ENCODE results near the gene GPR135.

GPR135 gene, protein sequence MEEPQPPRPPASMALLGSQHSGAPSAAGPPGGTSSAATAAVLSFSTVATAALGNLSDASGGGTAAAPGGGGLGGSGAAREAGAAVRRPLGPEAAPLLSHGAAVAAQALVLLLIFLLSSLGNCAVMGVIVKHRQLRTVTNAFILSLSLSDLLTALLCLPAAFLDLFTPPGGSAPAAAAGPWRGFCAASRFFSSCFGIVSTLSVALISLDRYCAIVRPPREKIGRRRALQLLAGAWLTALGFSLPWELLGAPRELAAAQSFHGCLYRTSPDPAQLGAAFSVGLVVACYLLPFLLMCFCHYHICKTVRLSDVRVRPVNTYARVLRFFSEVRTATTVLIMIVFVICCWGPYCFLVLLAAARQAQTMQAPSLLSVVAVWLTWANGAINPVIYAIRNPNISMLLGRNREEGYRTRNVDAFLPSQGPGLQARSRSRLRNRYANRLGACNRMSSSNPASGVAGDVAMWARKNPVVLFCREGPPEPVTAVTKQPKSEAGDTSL

DNA sequence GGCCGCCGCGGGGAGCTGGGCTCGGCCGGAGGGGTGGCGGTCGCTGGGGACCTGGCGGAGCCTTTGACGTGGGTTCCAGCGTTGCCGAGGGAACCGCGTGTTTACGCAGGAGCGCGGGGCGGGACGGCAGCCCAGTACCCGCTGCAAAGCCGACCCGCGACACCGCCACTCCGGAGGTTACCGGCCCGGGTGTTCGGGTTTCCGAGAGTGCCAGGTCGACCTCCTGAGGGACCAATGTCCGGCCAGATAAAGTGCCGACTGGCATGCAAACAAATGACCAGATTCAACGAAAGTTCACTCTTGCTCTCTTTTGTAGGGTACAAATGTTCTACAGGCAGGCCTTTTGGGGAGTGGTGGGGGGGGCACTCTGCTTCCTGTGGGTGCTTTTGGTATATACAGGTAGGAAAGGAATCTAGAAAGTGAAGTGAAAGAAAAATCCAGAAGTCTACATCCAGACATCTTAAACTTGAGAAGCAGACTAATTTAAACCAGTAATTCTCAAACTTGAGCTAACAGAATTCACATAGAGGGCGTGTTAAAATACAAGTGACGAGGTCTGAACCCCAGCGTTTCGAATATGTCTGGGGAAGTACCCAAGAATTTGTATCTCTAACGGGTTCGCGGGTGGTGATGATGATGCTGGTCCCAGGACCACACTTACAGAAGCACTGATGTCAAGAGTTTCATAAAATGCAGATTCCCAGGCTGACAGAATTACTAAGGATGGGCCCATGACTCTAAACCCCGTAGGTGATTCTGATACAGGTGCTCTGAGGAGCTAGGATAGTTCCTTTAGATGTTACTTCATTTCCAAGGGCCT lies at the start of gene GPR135:
Gene GPR135 (minus strand): TSS at position 65 of the 820 bp plus-strand sequence. CDS start 154 bp downstream, outside the sequence.
- DNase-seq (ENCODE audit: low read depth in 2 of 2), result no peak

DNA sequence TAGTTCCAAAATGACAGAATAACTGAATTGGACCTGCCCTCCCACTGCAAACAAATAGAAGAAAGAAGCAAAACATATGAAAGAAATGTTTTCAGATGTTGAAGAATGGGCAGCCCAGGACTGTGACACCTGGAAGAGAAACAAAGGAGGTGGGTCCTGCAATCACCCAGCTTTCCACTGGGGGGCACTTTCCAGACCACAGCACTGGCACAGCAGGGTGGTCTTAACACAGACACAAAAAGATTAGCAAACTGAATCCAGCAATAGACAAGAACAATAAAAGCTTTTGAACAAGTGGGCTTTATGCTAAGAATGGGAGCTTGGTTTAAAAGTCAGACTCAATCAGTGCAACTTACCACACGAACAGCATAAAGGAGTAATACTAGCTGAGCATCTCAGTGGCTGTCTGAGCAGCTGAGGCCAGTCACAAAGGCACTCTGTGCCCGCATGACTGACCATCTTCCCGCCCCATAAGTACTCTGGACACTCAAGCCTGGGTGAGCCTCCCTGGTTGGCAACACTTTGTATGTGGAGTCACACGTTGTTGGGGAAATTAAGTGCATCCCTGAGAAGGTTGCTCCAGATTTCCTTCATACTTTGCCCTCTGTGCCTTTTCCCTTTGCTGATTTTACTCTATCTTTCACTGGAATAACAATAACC lies 46.9 kb upstream of the GPR135 start:
- no peak for DNase-seq (ENCODE audit: low read depth in 2 of 2)

DNA sequence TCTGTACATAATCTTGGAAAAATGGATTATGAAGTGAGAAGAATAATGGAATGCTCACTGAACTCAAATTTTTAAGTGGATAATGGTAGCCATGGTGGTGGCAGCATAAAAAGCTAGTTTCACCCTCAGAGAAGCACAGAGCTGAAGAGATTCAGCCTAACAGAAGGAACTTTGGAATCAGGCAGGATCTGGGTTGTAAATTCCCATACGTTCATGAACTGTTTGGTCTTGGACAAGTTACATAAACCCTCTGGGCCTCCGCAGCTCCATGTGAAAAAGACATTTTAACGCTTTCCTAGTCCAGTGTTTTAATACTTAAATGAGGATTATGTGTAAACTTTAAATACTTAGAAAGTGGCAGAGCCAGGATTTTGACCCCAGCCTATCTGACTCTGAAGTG lies 45.8 kb upstream of the GPR135 start:
- no peak for DNase-seq (ENCODE audit: low read depth in 2 of 2)

DNA sequence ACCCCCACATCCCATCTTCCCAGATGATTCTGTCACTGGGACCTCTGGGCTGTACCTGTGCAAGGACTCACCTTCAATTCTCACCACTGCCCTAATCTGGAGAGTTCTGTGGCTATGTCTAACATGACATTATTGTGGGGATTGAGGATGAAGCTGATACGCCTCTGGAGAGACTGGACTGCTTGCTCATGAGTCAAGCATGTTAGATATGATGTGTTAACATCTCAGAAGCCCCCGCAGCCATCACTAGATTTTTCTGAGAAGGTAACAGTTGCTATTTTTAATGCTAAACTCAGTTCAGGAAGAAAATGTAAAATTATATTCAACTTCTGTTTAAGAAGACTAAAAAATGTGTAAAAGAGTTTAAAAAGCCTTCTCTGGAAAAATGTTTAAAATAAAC lies 44.8 kb upstream of the GPR135 start:
- DNase-seq (ENCODE audit: low read depth in 2 of 2), result no peak

DNA sequence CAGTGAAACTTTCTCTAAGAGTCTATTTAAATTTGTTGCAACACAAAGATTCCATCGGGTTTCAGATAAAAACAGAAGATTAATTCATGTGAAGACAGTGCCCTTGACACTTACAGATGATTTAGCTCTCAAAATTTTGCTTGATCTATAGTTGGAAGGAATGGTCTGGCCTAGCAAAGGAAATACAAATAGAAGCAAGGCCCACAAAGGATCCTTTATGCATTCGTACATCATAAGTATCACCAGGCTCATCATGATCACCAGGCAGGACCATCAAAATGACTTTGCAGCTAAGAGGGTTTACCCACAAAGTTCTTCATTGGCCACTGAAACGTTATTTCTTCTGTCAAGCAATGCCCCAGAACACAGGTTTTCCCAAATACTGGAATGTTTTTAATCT lies 43.9 kb upstream of the GPR135 start:
- DNase-seq (ENCODE audit: low read depth in 2 of 2), result no peak

DNA sequence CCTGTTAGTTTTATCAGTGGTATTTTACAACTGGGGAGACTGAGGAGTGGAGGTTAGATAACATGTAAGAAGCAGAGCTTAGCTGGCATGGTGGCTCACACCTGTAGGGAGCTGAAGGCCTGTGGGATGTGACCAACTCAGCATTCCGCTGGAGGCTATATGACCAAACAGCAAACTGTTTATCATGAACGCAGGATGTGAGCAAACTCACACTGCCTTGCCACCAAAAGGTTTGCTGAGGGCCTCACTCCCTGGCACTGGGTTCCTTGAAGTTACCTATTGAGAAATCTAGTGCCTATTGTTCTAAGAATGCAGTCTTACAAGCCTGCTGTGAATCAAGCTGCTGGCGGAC lies 42.5 kb upstream of the GPR135 start:
- DNase-seq (ENCODE audit: low read depth in 2 of 2), result no peak

DNA sequence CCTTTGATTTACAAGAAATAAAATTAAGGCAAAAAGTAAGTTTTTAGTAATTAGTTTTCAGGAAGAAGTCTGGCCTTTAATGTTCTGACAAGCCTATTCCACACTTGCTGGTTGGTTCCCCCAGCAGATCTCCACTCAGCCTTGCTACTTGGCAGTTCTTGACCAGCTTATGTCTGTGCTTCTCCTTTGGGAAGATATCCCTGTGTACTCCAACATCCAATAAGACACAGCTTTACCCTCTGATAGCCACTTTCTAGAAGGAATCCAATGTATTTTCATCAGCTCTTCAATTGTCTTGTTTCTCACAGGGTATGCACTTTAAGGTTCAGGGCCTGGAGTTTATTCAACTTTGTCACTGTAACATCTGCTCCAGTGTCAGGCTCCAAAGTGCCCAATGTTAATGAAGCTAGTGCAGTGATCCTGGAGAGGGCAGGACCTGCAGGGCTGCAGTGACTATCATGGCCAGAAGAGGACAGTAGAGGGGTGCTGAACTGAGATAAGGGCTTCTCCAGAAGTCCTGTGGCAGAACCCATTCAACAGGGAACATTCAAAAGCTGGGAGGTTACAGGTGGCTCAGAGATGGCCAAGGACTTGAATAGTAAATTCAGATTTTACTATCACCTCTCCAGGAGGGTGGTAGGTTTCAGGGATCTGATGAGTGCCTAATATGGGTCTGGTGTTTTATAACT lies 42.0 kb upstream of the GPR135 start:
- peak in 1 of 2 donors; percentile 12 for DNase-seq (ENCODE audit: low read depth in 2 of 2)

DNA sequence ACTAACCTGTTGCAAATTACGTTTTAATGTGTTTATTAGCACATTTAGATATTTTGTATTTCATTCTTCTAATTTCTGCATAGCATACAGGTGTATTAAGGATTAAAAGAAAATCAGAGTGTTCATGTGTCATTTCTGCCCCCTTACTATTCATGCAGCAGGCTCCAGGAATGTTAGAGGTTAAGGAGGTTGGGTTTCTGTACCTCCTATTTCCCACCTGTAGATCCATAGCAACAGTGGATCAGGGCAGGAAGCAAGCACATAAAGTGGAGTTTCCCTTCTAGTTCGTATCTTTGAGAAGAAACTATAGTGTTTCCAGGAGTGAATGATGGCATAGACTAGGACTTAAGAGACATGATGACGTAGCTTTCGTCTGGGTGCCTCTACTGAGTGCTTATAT lies 38.1 kb upstream of the GPR135 start:
- no peak for DNase-seq (ENCODE audit: low read depth in 2 of 2)

DNA sequence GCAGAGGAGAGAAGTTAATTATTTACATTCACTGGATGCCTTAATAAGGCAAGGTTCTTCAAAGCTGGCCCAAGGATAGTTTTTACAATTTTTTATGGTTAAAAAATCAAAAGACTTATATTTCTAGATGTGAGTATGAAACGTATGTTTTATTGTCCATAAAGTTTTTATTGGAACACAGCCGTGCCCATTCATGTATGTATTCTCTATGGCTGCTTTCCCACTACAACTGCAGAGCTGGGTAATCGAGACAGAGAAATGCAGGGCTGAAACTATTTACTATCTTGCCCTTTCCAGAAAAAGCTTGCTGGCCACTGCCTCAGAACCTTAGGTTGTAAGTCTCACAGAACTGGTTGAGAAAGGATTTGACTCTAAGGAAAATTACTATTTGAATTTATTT lies 35.6 kb upstream of the GPR135 start:
- no peak for DNase-seq (ENCODE audit: low read depth in 2 of 2)

DNA sequence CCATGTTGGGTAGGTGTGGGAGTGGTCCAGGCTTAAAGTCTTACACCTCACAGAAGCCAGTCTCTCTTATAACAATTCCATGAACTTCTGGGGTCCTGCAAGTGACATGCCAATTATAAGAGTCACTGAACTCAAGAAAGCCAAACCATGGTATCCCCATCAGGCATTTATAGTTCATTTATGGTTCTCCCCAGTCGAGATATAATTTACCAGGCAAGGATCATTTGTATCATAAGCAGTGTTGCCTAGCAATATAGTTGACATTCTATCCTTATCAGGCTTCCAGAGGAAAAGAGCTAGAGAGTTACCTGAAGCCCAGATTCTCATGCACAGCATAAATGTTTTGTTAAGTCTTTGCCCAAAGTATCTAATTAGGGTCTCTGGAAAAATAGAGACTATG lies 27.2 kb upstream of the GPR135 start:
- DNase-seq (ENCODE audit: low read depth in 2 of 2), result no peak

DNA sequence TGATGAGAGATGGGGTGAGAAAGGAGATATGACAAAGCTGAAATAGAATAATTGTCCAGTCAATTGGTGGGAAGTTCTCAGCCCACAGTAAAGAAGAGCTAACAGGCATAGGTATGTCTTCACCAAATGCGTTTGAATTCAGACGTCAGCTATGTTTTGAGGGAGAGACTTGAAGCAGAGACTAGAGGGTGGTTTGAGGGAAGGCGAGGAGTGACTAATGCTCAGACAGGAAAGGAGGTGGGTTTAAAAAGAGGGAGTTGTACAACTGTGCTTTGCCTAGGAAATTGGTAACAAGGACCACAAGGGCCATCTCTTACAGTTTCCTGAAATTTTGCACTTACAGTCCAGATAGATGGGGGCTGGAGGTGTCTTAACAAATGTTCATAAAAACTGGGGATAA lies 25.6 kb upstream of the GPR135 start:
- DNase-seq (ENCODE audit: low read depth in 2 of 2), result no peak

DNA sequence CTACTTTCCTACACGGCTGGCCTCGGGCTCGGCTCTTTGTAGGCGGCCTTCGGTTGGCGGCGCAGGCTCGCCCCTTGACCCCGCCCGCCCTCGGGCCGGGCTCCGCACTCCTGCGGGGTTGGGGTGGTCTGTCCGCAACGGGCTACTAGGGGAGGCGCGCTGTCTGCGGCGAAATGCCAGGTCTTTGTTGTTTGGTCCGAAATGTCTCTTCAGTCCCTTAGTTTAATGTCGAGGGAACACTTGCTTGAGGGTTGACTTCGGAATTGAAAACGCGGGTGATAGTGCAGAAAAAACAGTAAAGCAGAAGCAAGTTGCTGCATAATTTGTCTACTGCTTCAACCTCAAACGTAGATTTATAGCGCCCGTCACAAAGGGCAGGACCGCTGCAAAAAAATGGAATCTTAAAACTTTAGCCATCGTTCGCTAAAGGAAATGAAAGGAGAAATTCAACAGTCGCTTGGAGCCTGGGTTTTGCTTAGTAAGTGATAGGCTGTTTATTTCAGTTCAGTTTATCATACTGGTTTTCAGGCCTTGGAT lies 19.5 kb upstream of the GPR135 start:
- no peak for DNase-seq (ENCODE audit: low read depth in 2 of 2)

DNA sequence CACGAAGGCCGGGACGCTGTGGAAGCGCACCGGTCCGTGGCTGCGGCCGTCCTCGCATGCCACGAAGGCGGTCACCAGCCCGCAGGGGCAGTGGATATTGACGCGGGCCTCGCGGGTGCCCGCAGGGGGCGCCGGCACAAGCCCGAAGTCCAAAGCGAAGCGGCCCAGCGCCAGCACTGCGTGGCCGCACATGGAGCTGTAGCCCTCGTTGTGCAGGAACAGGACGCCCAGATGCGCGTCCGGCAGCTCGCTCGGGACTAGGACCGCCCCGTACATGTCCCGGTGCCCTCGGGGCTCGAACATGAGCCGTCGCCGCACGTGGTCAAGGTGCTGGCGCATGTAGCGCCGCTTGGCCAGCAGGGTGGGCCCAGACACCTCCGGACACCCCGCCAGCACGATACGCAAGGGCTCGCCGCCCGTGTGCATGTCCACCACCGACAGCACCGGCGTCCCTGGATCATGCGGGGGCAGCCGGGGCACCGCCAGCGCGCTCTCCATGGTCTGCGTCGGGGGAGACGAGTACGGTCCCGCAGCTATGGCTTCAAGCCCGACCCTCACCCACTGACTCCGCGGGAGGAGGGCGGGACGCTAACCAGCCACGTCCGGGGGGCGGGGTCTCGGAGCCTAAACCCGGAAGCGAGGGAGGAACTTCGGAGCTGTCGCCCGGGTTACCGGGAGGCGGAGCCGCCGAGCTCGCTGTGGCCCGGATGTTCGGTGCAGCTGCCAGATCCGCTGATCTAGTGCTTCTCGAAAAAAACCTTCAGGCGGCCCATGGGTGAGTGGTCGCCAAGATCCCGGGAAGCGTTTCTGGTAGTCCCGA lies 18.8 kb upstream of the GPR135 start, which contains the start of the genes JKAMP and L3HYPDH:
Gene JKAMP (plus strand): TSS at position 699 of the 820 bp plus-strand sequence. CDS start 73 bp downstream, at position 772.
Gene L3HYPDH (minus strand): TSS at position 590 of the 820 bp plus-strand sequence. CDS start 92 bp downstream, at position 498.
- peak; percentile 93 to 97 for DNase-seq (ENCODE audit: low read depth in 2 of 2)

DNA sequence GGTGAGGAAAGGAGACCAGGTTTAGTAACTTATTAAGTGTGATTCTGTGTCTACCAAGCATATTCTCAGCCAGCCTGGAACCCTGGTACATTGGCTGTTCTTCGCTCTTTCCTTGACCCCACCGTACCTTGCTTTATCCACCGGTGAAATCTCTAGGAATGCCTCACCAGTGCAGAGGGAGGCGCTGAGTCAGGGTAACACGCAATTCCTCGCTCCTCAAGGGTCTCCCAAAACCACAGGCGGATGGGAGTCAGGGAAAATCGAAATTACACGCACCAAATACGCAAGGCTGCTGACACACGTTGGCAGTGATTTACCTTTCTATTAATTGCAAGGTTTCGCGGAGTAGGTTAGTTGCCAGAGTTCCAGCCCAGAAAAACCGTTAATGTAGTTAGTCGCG lies 18.2 kb upstream of the GPR135 start:
- no peak for DNase-seq (ENCODE audit: low read depth in 2 of 2)

DNA sequence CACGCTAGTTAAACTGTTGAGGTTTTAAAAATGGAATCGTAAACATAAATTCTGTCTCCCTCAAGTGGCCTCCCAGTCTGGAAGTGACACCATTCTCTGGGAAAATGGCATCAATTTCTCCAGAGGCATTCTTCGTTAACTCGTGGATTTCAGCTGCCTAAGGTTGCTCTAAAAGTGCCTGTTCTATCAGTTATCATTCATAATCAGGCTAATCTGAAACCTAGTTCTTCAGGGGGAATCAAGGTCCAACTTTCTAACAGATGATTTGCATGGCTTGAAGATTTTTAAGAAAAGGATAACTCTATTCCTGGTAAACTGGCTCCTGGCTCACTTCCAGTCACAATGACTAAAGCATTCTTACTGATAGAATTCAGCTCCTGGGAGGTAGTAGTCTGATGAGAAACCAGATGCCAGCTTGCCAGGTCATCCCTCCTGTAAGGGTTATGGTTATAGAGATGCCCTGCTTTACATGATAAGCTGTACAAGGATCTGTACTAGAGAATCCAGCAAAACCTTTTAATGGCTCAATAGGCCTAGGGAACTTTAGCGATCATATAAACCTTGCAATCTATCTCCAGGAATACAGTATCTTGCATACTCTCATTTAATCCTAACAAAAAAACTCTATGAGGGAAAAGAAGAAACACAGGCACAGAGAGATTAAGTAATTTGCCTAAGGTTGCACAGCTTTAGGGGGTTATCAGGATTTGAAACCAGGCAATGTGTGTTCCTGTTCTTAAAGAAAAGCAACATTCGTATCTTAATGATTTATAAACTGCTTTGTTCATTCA lies 17.6 kb upstream of the GPR135 start:
- DNase-seq (ENCODE audit: low read depth in 2 of 2), result no peak

DNA sequence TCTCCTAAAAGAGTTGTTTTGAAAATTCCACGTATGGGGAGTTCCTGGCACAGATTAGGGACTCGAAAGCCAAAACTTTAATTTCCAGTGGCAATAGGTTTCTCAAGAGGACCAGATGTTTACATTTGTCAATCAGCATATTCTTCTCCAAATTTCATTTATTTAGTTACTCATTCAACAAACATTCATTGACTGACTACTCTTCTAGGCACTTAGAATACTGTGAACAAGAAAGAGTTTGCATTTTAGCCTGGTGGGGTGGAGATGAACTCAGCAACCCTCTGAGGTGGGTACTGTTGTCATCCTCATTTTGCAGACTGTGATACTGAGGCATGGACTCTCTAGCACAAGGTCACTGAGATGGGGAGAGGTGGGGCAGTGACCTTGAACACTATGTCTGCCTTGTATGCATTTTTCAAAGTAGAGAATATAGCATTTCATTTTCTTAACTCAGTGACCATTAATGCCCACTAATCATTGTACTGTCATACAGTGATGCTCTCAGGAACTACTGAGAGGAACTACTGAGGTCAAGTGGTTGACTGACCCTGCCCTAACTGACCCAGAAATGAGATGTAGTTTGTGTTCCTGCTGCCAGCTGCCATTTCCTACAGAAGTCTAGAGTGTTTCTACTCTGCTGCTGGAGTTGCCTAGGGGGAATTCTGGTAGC lies 16.8 kb upstream of the GPR135 start:
- DNase-seq (ENCODE audit: low read depth in 2 of 2), result no peak

DNA sequence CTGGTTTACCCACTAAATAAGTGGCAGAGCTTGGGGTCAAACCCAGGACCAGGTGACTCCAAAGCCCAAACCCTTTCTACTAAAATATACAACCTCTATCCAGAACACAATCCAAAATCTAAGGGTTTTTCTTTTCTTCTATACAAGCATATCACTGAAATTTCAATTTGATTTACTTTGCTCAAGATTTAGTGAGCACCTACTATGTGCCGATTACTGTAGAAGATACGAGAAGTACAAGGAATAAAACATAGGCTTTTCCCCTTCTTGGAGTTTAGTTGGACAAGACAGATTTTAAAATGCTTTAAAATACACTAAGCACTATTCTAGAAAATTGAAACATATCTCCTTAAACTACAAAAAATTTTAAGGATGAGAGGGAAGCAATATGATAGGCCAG lies 16.2 kb upstream of the GPR135 start:
- DNase-seq (ENCODE audit: low read depth in 2 of 2), result no peak

DNA sequence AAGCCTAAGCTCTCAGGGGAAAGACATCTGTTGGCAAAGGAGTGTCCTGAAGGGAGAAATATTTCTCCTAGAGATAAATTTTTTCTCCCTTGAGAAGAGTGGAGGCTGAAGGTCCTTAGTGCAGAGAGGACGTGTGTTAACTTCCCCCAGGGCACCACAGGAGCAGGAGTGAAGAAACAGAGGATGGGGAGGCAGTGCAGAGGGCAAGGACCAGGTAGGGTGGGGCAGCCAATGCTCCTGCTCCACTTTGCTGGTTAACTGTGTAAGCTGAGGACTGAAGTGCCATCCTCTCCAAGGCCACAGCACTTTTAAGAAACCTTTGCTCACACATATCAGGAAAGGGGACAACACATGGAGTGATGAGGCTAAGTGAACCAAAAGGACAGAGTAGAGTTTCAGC lies 15.0 kb upstream of the GPR135 start:
- no peak for DNase-seq (ENCODE audit: low read depth in 2 of 2)

DNA sequence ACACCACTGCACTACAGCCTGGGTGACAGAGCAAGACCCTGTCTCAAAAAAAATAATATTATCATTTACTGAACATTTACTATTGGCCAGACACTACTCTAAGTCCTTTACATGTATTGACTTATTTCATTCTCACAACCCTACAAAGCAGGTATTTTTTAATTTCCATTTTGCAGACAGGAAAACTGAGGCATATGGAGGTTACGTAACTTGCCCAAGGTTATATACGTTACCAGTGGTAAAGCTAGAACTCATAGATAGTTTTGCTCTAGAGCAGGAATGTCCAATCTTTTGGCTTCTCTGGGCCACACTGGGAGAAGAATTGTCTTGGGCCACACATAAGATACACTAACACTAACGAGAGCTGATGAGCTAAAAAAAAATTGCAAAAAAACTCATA lies 13.4 kb upstream of the GPR135 start:
- no peak for DNase-seq (ENCODE audit: low read depth in 2 of 2)
